ENCODE data around the gene PTPMT1. TPM values are rescaled to one million over a fixed set of nuclear protein-coding genes. Genes with fewer than 3 reads are reported as not detected.
"Not testable (repeated sequence)": the region's sequence is repeated elsewhere in the genome, so short reads cannot be mapped to it uniquely, and the experiment has no call there.

The PTPMT1 gene
- total and polyA plus RNA-seq, 7 donors: 31.0 to 152 (median 100.0) TPM

DNA sequence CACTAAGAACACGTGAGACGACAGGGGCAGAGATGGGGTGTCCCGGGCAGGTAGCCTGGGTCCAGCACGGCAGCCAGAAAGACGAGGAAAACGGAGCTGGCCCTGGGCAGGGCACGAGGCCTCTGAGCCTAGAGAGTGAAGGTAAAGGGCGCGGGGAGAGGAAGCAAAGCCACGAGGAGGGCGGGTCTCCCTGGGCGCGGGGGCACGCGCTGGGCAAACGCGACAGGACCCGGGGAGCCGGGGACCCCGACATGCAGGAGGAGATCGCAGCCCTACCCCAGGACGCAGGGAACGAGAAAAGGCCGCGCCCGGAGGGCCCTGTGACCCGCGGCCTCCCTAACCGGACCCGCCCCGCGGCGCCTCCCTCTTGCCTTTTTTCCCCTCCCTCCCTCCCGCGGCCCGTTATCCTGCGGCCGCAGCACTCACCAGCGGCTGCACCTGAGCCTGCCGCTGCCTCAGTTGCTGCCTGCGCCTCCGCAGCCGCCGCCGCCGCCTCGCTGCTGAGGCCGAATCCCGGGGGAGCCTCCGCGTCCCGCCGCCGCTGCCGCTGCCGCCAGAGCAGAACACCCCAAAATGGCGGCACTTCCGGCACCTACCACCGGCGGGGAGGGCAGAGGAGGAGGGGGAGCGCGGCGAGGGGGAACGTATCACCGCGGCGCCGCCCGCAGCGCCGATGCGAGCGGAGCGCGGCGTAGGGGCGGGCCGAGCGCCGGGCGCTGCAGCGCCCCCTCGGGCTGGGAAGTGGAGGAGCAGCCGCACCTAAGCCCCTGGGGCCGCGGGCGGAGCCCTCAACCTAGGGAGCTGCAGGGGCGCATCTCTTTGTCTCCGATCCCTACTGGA, 12.6 kb upstream of the PTPMT1 start, which contains the start of gene CELF1:
Gene CELF1 (minus strand): TSS at position 567 of the 840 bp plus-strand sequence. CDS start 53,609 bp downstream, outside the sequence.
- Histone ChIP-seq H3K36me3 (no peaks in the 10 kb centered on the region), H3K27ac (peak within 1 kb of the TSS; percentile 87 to 95 (median 94)), H3K27me3 (no peaks in the 10 kb centered on the region), H3K9me3 (no peaks in the 10 kb centered on the region), H3K4me3 (peak within 1 kb of the TSS; percentile 85 to 97 (median 94)), H3K4me1 (peaks cover 0 to 50% (median 35%) of the 10 kb centered on the region in 4 donors)
- intact Hi-C loops (cut with DNase I): loop anchor here (2.0 to 5.0 kb wide), 3 partner anchors 35 to 126 kb away; partner anchors contain the start of gene PSMC3
- DNase-seq: peak; percentile 95
- 1% methylated on average over 89 of the region's 89 CpGs for WGBS, 2 donors
- TF ChIP-seq EP300 (IDR thresholded peaks at IDR 0.05): no peak
- TF ChIP-seq POLR2AphosphoS5 (IDR thresholded peaks at IDR 0.05): peak; percentile 71 to 90 (median 81)
- TF ChIP-seq, protein P1, sequence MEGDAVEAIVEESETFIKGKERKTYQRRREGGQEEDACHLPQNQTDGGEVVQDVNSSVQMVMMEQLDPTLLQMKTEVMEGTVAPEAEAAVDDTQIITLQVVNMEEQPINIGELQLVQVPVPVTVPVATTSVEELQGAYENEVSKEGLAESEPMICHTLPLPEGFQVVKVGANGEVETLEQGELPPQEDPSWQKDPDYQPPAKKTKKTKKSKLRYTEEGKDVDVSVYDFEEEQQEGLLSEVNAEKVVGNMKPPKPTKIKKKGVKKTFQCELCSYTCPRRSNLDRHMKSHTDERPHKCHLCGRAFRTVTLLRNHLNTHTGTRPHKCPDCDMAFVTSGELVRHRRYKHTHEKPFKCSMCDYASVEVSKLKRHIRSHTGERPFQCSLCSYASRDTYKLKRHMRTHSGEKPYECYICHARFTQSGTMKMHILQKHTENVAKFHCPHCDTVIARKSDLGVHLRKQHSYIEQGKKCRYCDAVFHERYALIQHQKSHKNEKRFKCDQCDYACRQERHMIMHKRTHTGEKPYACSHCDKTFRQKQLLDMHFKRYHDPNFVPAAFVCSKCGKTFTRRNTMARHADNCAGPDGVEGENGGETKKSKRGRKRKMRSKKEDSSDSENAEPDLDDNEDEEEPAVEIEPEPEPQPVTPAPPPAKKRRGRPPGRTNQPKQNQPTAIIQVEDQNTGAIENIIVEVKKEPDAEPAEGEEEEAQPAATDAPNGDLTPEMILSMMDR (IDR thresholded peaks at IDR 0.05): peak; percentile 26 to 95 (median 62)
- peak in 1 of 2 donors; percentile 36 for TF ChIP-seq POLR2A (IDR thresholded peaks at IDR 0.05)

DNA sequence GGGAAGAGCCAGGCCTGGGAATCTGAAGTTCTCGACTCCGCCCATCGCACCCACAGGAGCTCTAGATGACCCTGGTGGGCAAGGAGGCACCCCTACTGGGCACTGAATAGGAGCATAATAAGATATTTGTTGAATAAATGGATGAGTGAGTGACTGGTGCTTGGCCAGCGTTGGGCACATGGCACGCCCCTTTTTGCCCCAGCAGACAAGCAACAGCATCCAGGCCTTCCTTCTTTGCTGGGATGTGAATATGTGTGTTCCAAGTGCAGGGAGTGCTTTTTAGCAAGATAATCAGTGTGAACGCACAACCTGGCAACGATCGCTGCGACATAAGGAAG, 12.0 kb upstream of the PTPMT1 start:
- 13 to 20% methylated on average over 9 of the region's 9 CpGs for WGBS, 2 donors
- H3K4me3 ChIP-seq: peak overlapping the region; percentile 85 to 97 (median 94)
- peak overlapping the region; percentile 87 to 95 (median 94) for H3K27ac ChIP-seq
- H3K9me3 ChIP-seq: no peaks in the 10 kb centered on the region
- H3K4me1 ChIP-seq: peaks cover 0 to 44% (median 31%) of the 10 kb centered on the region in 4 donors
- no peaks in the 10 kb centered on the region for H3K36me3 ChIP-seq
- DNase-seq: no peak
- no peaks in the 10 kb centered on the region for H3K27me3 ChIP-seq
- intact Hi-C loops (cut with DNase I): loop anchor here (2.0 to 5.0 kb wide), 3 partner anchors 36 to 127 kb away; partner anchors contain the start of gene PSMC3
- TF ChIP-seq POLR2AphosphoS5 (IDR thresholded peaks at IDR 0.05) (no peak), EP300 (IDR thresholded peaks at IDR 0.05) (no peak), POLR2A (IDR thresholded peaks at IDR 0.05) (no peak)
- TF ChIP-seq, protein P1 (IDR thresholded peaks at IDR 0.05): peak in 1 of 4 experiments; percentile 38

DNA sequence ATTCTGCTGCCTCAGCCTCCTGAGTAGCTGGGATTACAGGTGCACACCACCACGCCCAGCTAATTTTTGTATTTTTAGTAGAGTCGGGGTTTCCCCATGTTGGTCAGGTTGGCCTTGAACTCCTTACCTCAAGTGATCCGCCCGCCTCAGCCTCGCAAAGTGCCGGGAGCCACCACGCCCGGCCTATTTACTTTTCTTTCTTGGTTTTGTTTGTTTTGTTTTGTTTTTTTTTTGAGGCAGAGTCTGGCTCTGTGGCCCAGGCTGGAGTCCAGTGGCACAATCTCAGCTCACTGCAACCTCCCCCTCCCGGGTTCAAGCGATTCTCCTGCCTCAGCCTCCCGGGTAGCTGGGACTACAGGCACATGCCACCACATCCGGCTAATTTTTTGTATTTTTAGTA, 8.4 kb upstream of the PTPMT1 start:
- intact Hi-C loops (cut with DNase I): not testable (repeated sequence)

GRCh38 chr11:47558695-47559094, 6.7 kb upstream of the PTPMT1 start:
- no peak for TF ChIP-seq POLR2AphosphoS5 (IDR thresholded peaks at IDR 0.05)
- TF ChIP-seq, protein P1 (IDR thresholded peaks at IDR 0.05): no peak
- TF ChIP-seq EP300 (IDR thresholded peaks at IDR 0.05): no peak
- TF ChIP-seq POLR2A (IDR thresholded peaks at IDR 0.05): no peak
- intact Hi-C loops (cut with DNase I): no loop called here
- Histone ChIP-seq H3K36me3 (no peaks in the 10 kb centered on the region), H3K9me3 (no peaks in the 10 kb centered on the region), H3K27me3 (no peaks in the 10 kb centered on the region), H3K4me1 (peaks cover 0 to 2% (median under 1%) of the 10 kb centered on the region in 4 donors), H3K4me3 (no peak overlapping the region), H3K27ac (no peak overlapping the region)
- no peak for DNase-seq
- WGBS, 2 donors: 95 to 96% methylated on average over 1 of the region's 1 CpG

More for the DNA sequence above, 8.4 kb upstream of the PTPMT1 start:
- not testable (repeated sequence) for H3K27ac ChIP-seq, H3K36me3 ChIP-seq, H3K27me3 ChIP-seq, DNase-seq, H3K4me1 ChIP-seq, H3K9me3 ChIP-seq, H3K4me3 ChIP-seq
- WGBS, 2 donors: 52 to 82% methylated on average over 12 of the region's 12 CpGs

GRCh38 chr11:47560426-47560825, 5.0 kb upstream of the PTPMT1 start:
- Histone ChIP-seq H3K4me3 (no peak overlapping the region), H3K27me3 (no peaks in the 10 kb centered on the region), H3K36me3 (no peaks in the 10 kb centered on the region), H3K4me1 (peaks cover 0 to 9% (median 7%) of the 10 kb centered on the region in 4 donors), H3K9me3 (no peaks in the 10 kb centered on the region), H3K27ac (no peak overlapping the region)
- no peak for DNase-seq
- intact Hi-C loops (cut with DNase I): no loop called here
- TF ChIP-seq, protein P1 (IDR thresholded peaks at IDR 0.05): no peak
- TF ChIP-seq POLR2AphosphoS5 (IDR thresholded peaks at IDR 0.05): no peak
- TF ChIP-seq POLR2A (IDR thresholded peaks at IDR 0.05): no peak
- no peak for TF ChIP-seq EP300 (IDR thresholded peaks at IDR 0.05)
- WGBS, 2 donors: 89 to 91% methylated on average over 2 of the region's 2 CpGs

DNA sequence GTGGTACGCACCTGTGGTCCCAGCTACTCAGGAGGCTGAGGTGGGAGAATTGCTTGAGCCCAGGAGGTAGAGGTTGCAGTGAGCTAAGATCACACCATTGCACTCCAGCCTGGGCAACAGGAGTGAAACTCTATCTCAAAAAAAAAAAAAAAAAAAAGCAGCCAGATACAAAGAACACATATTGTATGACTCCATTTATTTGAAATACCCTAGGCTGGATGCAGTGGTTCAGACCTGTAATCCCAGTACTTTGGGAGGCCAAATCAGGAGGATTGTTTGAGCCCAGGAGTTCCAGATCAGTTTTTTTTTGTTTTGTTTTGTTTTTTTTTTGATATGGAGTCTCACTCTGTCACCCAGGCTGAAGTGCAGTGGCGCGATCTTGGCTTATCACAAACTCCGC, 3.0 kb upstream of the PTPMT1 start:
- H3K36me3 ChIP-seq; intact Hi-C loops (cut with DNase I); H3K27me3 ChIP-seq; H3K27ac ChIP-seq; DNase-seq; H3K4me3 ChIP-seq; H3K9me3 ChIP-seq: not testable (repeated sequence)
- 98 to 99% methylated on average over 4 of the region's 4 CpGs for WGBS, 2 donors
- H3K4me1 ChIP-seq: peaks cover 0 to 20% (median 12%) of the 10 kb centered on the region in 4 donors

GRCh38 chr11:47564366-47564765, 1.0 kb upstream of the PTPMT1 start:
- H3K27me3 ChIP-seq; H3K9me3 ChIP-seq; intact Hi-C loops (cut with DNase I); H3K27ac ChIP-seq; H3K4me3 ChIP-seq; DNase-seq; H3K36me3 ChIP-seq: not testable (repeated sequence)
- H3K4me1 ChIP-seq: peaks cover 0 to 20% (median 12%) of the 10 kb centered on the region in 4 donors
- 83 to 92% methylated on average over 10 of the region's 10 CpGs for WGBS, 2 donors
